ENCODE measurements around the gene PRPF8.

DNA sequence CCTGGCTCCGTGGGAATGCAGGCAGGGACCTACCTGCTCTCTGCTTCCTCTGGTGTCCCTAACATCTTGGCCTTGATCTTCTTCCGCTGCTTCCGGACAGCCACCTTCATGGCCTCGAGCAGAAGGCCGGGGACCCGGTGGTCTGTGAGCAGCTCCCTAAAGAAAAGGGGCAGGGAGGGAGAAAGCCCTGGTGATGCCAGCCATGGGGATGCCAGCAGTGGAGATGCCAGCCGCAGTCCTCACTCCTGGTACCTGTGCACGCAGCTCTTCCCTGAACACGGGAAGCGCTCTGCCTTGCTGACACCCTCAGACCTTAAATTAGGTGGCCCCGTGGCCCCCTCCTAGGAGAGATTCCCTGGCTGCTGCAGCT, 36.9 kb downstream of the PRPF8 start:
- TF ChIP-seq, protein P1, sequence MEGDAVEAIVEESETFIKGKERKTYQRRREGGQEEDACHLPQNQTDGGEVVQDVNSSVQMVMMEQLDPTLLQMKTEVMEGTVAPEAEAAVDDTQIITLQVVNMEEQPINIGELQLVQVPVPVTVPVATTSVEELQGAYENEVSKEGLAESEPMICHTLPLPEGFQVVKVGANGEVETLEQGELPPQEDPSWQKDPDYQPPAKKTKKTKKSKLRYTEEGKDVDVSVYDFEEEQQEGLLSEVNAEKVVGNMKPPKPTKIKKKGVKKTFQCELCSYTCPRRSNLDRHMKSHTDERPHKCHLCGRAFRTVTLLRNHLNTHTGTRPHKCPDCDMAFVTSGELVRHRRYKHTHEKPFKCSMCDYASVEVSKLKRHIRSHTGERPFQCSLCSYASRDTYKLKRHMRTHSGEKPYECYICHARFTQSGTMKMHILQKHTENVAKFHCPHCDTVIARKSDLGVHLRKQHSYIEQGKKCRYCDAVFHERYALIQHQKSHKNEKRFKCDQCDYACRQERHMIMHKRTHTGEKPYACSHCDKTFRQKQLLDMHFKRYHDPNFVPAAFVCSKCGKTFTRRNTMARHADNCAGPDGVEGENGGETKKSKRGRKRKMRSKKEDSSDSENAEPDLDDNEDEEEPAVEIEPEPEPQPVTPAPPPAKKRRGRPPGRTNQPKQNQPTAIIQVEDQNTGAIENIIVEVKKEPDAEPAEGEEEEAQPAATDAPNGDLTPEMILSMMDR (IDR thresholded peaks at IDR 0.05; ENCODE audit: low read depth, low read length, missing input control), result no peak
- TF ChIP-seq TAF1 (conservative IDR thresholded peaks at IDR 0.05) (no peak), MAX (IDR thresholded peaks at IDR 0.05) (no peak), JUND (IDR thresholded peaks at IDR 0.05) (no peak), FOXA1 (IDR thresholded peaks at IDR 0.05) (no peak), RXRA (IDR thresholded peaks at IDR 0.05) (no peak), EGR1 (IDR thresholded peaks at IDR 0.05; ENCODE audit: low read depth in 2 of 2) (no peak), ZBTB33 (IDR thresholded peaks at IDR 0.05) (no peak), SP1 (IDR thresholded peaks at IDR 0.05) (no peak)
- TF ChIP-seq, protein P2, sequence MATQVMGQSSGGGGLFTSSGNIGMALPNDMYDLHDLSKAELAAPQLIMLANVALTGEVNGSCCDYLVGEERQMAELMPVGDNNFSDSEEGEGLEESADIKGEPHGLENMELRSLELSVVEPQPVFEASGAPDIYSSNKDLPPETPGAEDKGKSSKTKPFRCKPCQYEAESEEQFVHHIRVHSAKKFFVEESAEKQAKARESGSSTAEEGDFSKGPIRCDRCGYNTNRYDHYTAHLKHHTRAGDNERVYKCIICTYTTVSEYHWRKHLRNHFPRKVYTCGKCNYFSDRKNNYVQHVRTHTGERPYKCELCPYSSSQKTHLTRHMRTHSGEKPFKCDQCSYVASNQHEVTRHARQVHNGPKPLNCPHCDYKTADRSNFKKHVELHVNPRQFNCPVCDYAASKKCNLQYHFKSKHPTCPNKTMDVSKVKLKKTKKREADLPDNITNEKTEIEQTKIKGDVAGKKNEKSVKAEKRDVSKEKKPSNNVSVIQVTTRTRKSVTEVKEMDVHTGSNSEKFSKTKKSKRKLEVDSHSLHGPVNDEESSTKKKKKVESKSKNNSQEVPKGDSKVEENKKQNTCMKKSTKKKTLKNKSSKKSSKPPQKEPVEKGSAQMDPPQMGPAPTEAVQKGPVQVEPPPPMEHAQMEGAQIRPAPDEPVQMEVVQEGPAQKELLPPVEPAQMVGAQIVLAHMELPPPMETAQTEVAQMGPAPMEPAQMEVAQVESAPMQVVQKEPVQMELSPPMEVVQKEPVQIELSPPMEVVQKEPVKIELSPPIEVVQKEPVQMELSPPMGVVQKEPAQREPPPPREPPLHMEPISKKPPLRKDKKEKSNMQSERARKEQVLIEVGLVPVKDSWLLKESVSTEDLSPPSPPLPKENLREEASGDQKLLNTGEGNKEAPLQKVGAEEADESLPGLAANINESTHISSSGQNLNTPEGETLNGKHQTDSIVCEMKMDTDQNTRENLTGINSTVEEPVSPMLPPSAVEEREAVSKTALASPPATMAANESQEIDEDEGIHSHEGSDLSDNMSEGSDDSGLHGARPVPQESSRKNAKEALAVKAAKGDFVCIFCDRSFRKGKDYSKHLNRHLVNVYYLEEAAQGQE (IDR thresholded peaks at IDR 0.05), result no peak

Measured in liver (tissue), 3 donors.